Chondrocyte (in vitro differentiated cells): ENCODE results near the gene C10orf120. TPM values are rescaled to one million over a fixed set of nuclear protein-coding genes. Genes with fewer than 3 reads are reported as not detected.

Experiments
- DNase-seq: peaks from one replicate; pipeline ENCODE4 v3.0.0; 2021; ENCODE audit warnings: mixed read lengths, low spot score
- H3K27ac Mint-ChIP-seq: one replicate; pipeline ENCODE4 v1.8.0; 2021; ENCODE audit warnings: mild to moderate bottlenecking, moderate library complexity, mixed read lengths; ENCODE audit not compliant: unreplicated experiment
- H3K27me3 Mint-ChIP-seq: 2 replicates; pipeline ENCODE4 v1.8.0; 2021; ENCODE audit warnings: low read depth, mixed read lengths
- H3K36me3 Mint-ChIP-seq: 2 replicates; pipeline ENCODE4 v1.8.0; 2021; ENCODE audit warnings: low read depth, mixed read lengths
- H3K4me1 Mint-ChIP-seq: 2 replicates; pipeline ENCODE4 v1.8.0; 2021; ENCODE audit warnings: low read depth, mild to moderate bottlenecking, mixed read lengths
- H3K4me3 Mint-ChIP-seq: one replicate; pipeline ENCODE4 v1.8.0; 2021; ENCODE audit warnings: mild to moderate bottlenecking, moderate library complexity, mixed read lengths; ENCODE audit not compliant: unreplicated experiment
- H3K9me3 Mint-ChIP-seq: 2 replicates; pipeline ENCODE4 v1.8.0; 2021; ENCODE audit warnings: low read depth, mixed read lengths
- CTCF ChIP-seq: fragments of 200-600 bp; sonication (generic); IDR thresholded peaks from 2 replicates; pipeline ENCODE4 v1.5.0; 2021; ENCODE audit warnings: antibody characterized with exemption, mild to moderate bottlenecking, moderate library complexity
- long read RNA-seq: library from polyadenylated mRNA; stranded (forward); transcript quantifications from one replicate; pipeline ENCODE4 v2.0.0, GENCODE V29; 2021
- total RNA-seq: library from RNA; stranded (reverse); gene quantifications from 3 replicates; pipeline ENCODE4 v1.2.1, GENCODE V29; 2021

The C10orf120 gene
- not detected in 3 replicates for total RNA-seq
- long read RNA-seq = 0 reads

GRCh38 chr10:122699796-122700455, at the start of gene C10orf120:
Gene C10orf120, minus strand, starts transcription at chr10:122699846. Its CDS starts 56 bp downstream, at chr10:122699790.
- Mint-ChIP-seq H3K27me3 (peaks cover 35% of the 10 kb centered on the region), H3K4me1 (peaks cover 2% of the 10 kb centered on the region), H3K4me3 (no peak within 1 kb of the TSS), H3K9me3 (no peaks in the 10 kb centered on the region), H3K36me3 (no peaks in the 10 kb centered on the region), H3K27ac (no peak within 1 kb of the TSS)
- no peak for DNase-seq
- TF ChIP-seq CTCF = no peak

- no peak overlapping the region for H3K27ac Mint-ChIP-seq
- no peaks in the 10 kb centered on the region for H3K36me3 Mint-ChIP-seq
- DNase-seq = no peak
- no peak for TF ChIP-seq CTCF
- no peaks in the 10 kb centered on the region for H3K4me1 Mint-ChIP-seq
- H3K9me3 Mint-ChIP-seq = no peaks in the 10 kb centered on the region
- H3K27me3 Mint-ChIP-seq = peaks cover 10% of the 10 kb centered on the region
- H3K4me3 Mint-ChIP-seq = no peak overlapping the region
Measured at GRCh38 chr10:122748496-122748895, 48.9 kb upstream of the C10orf120 start.

GRCh38 chr10:122746408-122746807, 46.8 kb upstream of the C10orf120 start:
- Mint-ChIP-seq H3K9me3 (no peaks in the 10 kb centered on the region), H3K27ac (no peak overlapping the region), H3K27me3 (peaks cover 12% of the 10 kb centered on the region), H3K4me1 (no peaks in the 10 kb centered on the region), H3K4me3 (no peak overlapping the region), H3K36me3 (no peaks in the 10 kb centered on the region)
- no peak for DNase-seq
- no peak for TF ChIP-seq CTCF

- no peaks in the 10 kb centered on the region for H3K9me3 Mint-ChIP-seq
- H3K27ac Mint-ChIP-seq = no peak overlapping the region
- no peak for TF ChIP-seq CTCF
- H3K4me3 Mint-ChIP-seq = no peak overlapping the region
- no peak for DNase-seq
- no peaks in the 10 kb centered on the region for H3K4me1 Mint-ChIP-seq
- peaks cover 12% of the 10 kb centered on the region for H3K27me3 Mint-ChIP-seq
- H3K36me3 Mint-ChIP-seq = no peaks in the 10 kb centered on the region
Measured at GRCh38 chr10:122744257-122744656, 44.6 kb upstream of the C10orf120 start.

- no peaks in the 10 kb centered on the region for H3K36me3 Mint-ChIP-seq
- no peak for TF ChIP-seq CTCF
Measured at GRCh38 chr10:122740640-122741039, 41.0 kb upstream of the C10orf120 start.

More at GRCh38 chr10:122740640-122741039, 41.0 kb upstream of the C10orf120 start:
- Mint-ChIP-seq H3K4me3 (no peak overlapping the region), H3K9me3 (no peaks in the 10 kb centered on the region), H3K4me1 (no peaks in the 10 kb centered on the region), H3K27ac (no peak overlapping the region), H3K27me3 (peaks cover 15% of the 10 kb centered on the region)
- DNase-seq = no peak
